K562 (cell line): ENCODE data around the gene KIF23. TPM values are rescaled to one million over a fixed set of nuclear protein-coding genes. Genes with fewer than 3 reads are reported as not detected.
A peak's percentile ranks its signal among the peaks of the same experiment; 100 is the strongest.

Experiments
- EP300 ChIP-seq: IDR thresholded peaks from 2 replicates; pipeline ENCODE4 v1.6.1; 2012; ENCODE audit warnings: low read length, improper control_type of control experiment
- KLF13 ChIP-seq: fragments of 450-650 bp; IDR thresholded peaks from 2 replicates; pipeline ENCODE4 v1.6.1; 2016; ENCODE audit warnings: missing genetic modification characterization, low read depth, mild to moderate bottlenecking, missing compliant biosample characterization, moderate library complexity, borderline replicate concordance
- POU5F1 ChIP-seq: fragments of 150-350 bp; IDR thresholded peaks from 2 replicates; pipeline ENCODE4 v1.6.1; 2014; ENCODE audit warnings: borderline replicate concordance, low read length, low read depth, mild to moderate bottlenecking; ENCODE audit not compliant: partially characterized antibody
- SMAD2 ChIP-seq: fragments of 150-350 bp; IDR thresholded peaks from 2 replicates; pipeline ENCODE4 v1.6.1; 2014; ENCODE audit warnings: low read depth, mild to moderate bottlenecking, low read length
- SRSF7 ChIP-seq: fragments of 200-400 bp; formaldehyde crosslinking; optimal IDR thresholded peaks from 2 replicates; pipeline ENCODE3; 2017; ENCODE audit warnings: mild to moderate bottlenecking, low read depth, low read length
- TBL1XR1 ChIP-seq, 2 experiments: IDR thresholded peaks; 2 replicates each; pipeline ENCODE4 v1.6.1; 2012; ENCODE audit warnings: improper control_type of control experiment in 2 of 2, low read length in 2 of 2, mild to moderate bottlenecking in 1 of 2
- ZEB2 ChIP-seq: fragments of 450-650 bp; IDR thresholded peaks from 2 replicates; pipeline ENCODE4 v1.6.1; 2016
- polyA plus RNA-seq, 8 experiments: library from polyadenylated mRNA; depleted of rRNA in 4 of 8; stranded (reverse) in 5 of 8; unstranded in 3 of 8; fragments of >200 nt; fragmentation: Nextera tagmentation in 2 of 8; fragmentation: Illumina TruSeq in 1 of 8; extraction: Ambion mirVana in 2 of 8; extraction: Trizol in 1 of 8; gene quantifications; 2 replicates each; pipeline versions ENCODE4 v1.2.1 to v1.2.3, GENCODE V29; 2011 to 2014; ENCODE audit warnings: inconsistent platforms in 1 of 8, missing spikeins in 1 of 8
- total RNA-seq, 7 experiments: library from RNA; depleted of rRNA in 6 of 7; stranded (reverse); fragments of >200 nt in 6 of 7; fragmentation: Illumina TruSeq in 2 of 7; extraction: Trizol in 2 of 7; gene quantifications; 2 replicates each; pipeline versions ENCODE4 v1.2.1 to v1.2.3, GENCODE V29; 2011 to 2021; ENCODE audit warnings: low replicate concordance in 1 of 7
- TF ChIP-seq, protein P1 (sequence below): IDR thresholded peaks from 3 replicates; pipeline ENCODE4 v1.6.1; 2011; ENCODE audit warnings: borderline replicate concordance, mild to moderate bottlenecking, moderate library complexity; ENCODE audit not compliant: insufficient read length; ENCODE audit errors: extremely low read depth
- TF ChIP-seq, protein P2 (sequence below), 3 experiments: fragments of 200-800 bp in 1 of 3; sonication (Bioruptor generic) in 1 of 3; sonication (generic) in 1 of 3; formaldehyde crosslinking in 1 of 3; IDR thresholded peaks; 2 replicates each; pipeline versions ENCODE4 v1.6.1 to v1.8.0; 2016 to 2022; ENCODE audit warnings: mild to moderate bottlenecking in 2 of 3, missing compliant biosample characterization in 2 of 3, missing genetic modification characterization in 2 of 3, missing genetic modification reagents in 1 of 3
- TF ChIP-seq, protein P3 (sequence below): fragments of 450-650 bp; IDR thresholded peaks from 2 replicates; pipeline ENCODE4 v1.6.1; 2016; ENCODE audit warnings: low read depth
- TF ChIP-seq, protein P4 (sequence below): fragments of 450-650 bp; IDR thresholded peaks from 2 replicates; pipeline ENCODE4 v1.6.1; 2016; ENCODE audit warnings: borderline replicate concordance

The KIF23 gene
- total and polyA plus RNA-seq, 9 of the 15 experiments (the other 6 are each of a cell fraction or from before 2014, with no cell fraction given) = 29.4 to 58.2 (median 41.9) TPM

DNA sequence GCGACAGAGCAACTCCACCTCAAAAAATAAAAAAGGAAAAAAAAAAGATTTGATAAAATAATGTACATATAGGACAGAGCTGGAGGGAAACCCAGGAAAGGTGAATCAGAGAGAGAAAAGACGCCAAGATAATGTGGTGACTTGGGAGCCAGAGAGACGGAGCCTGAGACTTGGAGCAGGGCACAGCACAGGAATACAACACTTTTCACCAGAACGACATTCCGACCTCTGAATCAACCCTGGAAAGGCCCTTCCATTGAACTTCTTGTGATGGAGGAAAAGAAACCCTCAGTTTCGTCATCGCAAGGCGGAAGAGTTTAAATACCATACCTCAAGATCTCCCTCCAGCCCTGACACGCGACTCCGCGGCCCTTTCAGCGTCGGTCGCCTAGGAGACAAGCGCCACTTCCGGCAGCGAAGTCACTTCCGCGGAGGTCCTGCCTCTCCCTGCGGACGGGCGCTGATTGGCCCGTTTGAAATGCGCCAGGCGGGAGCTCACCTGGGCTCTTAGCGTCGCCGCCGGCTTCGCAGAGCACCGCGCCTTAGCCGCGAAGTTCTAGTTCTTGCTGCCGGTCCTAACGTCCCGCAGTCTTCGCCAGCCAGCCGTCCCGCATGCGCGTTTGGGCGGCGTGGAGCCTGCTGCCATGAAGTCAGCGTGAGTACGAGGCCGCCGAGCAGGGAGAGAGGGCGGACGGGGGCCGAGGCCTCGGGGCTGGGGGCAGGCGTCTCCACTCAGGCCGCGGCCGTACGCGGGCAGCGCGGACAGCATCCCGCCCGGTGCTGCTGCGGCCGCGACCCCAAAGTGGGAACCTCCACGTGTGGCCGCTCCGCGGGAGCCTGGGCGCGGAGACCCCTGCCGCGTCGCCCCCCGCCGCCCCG lies at the start of gene KIF23 (continued):
- TF ChIP-seq, protein P1, sequence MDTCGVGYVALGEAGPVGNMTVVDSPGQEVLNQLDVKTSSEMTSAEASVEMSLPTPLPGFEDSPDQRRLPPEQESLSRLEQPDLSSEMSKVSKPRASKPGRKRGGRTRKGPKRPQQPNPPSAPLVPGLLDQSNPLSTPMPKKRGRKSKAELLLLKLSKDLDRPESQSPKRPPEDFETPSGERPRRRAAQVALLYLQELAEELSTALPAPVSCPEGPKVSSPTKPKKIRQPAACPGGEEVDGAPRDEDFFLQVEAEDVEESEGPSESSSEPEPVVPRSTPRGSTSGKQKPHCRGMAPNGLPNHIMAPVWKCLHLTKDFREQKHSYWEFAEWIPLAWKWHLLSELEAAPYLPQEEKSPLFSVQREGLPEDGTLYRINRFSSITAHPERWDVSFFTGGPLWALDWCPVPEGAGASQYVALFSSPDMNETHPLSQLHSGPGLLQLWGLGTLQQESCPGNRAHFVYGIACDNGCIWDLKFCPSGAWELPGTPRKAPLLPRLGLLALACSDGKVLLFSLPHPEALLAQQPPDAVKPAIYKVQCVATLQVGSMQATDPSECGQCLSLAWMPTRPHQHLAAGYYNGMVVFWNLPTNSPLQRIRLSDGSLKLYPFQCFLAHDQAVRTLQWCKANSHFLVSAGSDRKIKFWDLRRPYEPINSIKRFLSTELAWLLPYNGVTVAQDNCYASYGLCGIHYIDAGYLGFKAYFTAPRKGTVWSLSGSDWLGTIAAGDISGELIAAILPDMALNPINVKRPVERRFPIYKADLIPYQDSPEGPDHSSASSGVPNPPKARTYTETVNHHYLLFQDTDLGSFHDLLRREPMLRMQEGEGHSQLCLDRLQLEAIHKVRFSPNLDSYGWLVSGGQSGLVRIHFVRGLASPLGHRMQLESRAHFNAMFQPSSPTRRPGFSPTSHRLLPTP = no peak
- TF ChIP-seq, protein P2, sequence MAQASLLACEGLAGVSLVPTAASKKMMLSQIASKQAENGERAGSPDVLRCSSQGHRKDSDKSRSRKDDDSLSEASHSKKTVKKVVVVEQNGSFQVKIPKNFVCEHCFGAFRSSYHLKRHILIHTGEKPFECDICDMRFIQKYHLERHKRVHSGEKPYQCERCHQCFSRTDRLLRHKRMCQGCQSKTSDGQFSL (CRISPR knock-in tag; IDR thresholded peaks at IDR 0.05) = no peak
- TF ChIP-seq, protein P2 (tag; IDR thresholded peaks at IDR 0.05) = no peak
- TF ChIP-seq KLF13 = no peak
- TF ChIP-seq SMAD2 = no peak
- TF ChIP-seq, protein P3, sequence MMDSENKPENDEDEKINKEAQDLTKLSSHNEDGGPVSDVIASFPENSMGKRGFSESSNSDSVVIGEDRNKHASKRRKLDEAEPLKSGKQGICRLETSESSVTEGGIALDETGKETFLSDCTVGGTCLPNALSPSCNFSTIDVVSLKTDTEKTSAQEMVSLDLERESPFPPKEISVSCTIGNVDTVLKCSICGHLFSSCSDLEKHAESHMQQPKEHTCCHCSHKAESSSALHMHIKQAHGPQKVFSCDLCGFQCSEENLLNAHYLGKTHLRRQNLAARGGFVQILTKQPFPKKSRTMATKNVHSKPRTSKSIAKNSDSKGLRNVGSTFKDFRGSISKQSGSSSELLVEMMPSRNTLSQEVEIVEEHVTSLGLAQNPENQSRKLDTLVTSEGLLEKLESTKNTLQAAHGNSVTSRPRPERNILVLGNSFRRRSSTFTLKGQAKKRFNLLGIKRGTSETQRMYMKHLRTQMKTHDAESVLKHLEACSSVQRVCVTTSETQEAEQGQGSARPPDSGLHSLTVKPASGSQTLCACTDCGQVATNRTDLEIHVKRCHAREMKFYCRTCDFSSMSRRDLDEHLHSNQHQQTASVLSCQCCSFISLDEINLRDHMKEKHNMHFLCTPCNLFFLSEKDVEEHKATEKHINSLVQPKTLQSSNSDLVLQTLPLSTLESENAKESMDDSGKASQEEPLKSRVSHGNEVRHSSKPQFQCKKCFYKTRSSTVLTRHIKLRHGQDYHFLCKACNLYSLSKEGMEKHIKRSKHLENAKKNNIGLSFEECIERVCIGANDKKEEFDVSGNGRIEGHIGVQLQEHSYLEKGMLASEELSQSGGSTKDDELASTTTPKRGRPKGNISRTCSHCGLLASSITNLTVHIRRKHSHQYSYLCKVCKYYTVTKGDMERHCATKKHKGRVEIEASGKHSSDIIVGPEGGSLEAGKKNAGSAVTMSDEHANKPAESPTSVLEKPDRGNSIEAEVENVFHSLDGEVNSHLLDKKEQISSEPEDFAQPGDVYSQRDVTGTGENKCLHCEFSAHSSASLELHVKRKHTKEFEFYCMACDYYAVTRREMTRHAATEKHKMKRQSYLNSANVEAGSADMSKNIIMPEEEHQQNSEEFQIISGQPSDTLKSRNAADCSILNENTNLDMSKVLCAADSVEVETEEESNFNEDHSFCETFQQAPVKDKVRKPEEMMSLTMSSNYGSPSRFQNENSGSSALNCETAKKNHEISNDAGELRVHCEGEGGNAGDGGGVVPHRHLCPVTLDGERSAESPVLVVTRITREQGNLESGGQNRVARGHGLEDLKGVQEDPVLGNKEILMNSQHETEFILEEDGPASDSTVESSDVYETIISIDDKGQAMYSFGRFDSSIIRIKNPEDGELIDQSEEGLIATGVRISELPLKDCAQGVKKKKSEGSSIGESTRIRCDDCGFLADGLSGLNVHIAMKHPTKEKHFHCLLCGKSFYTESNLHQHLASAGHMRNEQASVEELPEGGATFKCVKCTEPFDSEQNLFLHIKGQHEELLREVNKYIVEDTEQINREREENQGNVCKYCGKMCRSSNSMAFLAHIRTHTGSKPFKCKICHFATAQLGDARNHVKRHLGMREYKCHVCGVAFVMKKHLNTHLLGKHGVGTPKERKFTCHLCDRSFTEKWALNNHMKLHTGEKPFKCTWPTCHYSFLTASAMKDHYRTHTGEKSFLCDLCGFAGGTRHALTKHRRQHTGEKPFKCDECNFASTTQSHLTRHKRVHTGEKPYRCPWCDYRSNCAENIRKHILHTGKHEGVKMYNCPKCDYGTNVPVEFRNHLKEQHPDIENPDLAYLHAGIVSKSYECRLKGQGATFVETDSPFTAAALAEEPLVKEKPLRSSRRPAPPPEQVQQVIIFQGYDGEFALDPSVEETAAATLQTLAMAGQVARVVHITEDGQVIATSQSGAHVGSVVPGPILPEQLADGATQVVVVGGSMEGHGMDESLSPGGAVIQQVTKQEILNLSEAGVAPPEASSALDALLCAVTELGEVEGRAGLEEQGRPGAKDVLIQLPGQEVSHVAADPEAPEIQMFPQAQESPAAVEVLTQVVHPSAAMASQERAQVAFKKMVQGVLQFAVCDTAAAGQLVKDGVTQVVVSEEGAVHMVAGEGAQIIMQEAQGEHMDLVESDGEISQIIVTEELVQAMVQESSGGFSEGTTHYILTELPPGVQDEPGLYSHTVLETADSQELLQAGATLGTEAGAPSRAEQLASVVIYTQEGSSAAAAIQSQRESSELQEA = 0 out of 2 replicates have a peak, but pooled peaks have one; percentile 32
- no peak for TF ChIP-seq TBL1XR1 (IDR thresholded peaks at IDR 0.05; ENCODE audit: low read length in 2 of 2)
- TF ChIP-seq ZEB2 = peak; percentile 71; the same call in 1 of the 2 replicates
- no peak for TF ChIP-seq SRSF7
- no peak for TF ChIP-seq EP300
- no peak for TF ChIP-seq POU5F1
- TF ChIP-seq, protein P4, sequence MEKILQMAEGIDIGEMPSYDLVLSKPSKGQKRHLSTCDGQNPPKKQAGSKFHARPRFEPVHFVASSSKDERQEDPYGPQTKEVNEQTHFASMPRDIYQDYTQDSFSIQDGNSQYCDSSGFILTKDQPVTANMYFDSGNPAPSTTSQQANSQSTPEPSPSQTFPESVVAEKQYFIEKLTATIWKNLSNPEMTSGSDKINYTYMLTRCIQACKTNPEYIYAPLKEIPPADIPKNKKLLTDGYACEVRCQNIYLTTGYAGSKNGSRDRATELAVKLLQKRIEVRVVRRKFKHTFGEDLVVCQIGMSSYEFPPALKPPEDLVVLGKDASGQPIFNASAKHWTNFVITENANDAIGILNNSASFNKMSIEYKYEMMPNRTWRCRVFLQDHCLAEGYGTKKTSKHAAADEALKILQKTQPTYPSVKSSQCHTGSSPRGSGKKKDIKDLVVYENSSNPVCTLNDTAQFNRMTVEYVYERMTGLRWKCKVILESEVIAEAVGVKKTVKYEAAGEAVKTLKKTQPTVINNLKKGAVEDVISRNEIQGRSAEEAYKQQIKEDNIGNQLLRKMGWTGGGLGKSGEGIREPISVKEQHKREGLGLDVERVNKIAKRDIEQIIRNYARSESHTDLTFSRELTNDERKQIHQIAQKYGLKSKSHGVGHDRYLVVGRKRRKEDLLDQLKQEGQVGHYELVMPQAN = peak; percentile 99
